ENCODE measurements around the gene C10orf71.

DNA sequence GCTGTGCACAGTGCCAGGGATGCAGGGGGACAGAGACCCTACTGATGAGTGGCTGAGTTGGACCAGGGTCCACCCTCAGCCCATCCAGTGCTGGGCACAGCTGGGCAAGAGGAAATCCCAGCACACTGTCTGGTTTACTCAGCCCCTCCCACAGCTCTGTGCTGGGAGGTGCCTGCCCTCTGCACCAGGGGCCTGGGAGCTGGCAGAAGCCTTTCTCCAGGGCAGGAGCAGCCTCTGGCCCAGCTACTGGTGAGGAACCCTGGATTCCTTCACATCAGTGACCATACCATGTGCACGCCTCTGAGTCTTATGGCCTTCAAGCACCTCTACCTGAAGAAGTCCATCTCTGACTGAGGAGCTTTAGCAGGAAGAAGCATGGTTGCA, 25.9 kb upstream of the C10orf71 start:
- TF ChIP-seq, protein P1, sequence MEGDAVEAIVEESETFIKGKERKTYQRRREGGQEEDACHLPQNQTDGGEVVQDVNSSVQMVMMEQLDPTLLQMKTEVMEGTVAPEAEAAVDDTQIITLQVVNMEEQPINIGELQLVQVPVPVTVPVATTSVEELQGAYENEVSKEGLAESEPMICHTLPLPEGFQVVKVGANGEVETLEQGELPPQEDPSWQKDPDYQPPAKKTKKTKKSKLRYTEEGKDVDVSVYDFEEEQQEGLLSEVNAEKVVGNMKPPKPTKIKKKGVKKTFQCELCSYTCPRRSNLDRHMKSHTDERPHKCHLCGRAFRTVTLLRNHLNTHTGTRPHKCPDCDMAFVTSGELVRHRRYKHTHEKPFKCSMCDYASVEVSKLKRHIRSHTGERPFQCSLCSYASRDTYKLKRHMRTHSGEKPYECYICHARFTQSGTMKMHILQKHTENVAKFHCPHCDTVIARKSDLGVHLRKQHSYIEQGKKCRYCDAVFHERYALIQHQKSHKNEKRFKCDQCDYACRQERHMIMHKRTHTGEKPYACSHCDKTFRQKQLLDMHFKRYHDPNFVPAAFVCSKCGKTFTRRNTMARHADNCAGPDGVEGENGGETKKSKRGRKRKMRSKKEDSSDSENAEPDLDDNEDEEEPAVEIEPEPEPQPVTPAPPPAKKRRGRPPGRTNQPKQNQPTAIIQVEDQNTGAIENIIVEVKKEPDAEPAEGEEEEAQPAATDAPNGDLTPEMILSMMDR (IDR thresholded peaks at IDR 0.05): no peak
- TF ChIP-seq EZH2 (IDR thresholded peaks at IDR 0.05; ENCODE audit: borderline replicate concordance, insufficient read depth, low read depth, low read length, poor library complexity, severe bottlenecking): no peak
